Thoracic aorta (tissue), 2 donors: ENCODE data around the gene BRSK2. TPM values are rescaled to one million over a fixed set of nuclear protein-coding genes. Genes with fewer than 3 reads are reported as not detected.

Experiments
- ATAC-seq: fragments of 150-250 bp; one replicate; pipeline ENCODE4 v1.8.0; 2017; ENCODE audit warnings: low read depth; ENCODE audit not compliant: insufficient number of reproducible peaks, low FRiP score
- DNase-seq: peaks from one replicate; pipeline ENCODE4 v3.0.0-alpha.2; 2020; ENCODE audit warnings: low spot score
- H3K27ac ChIP-seq, 2 donors: fragments of 200-600 bp; sonication (generic); 1 replicate in 1 of 2; 2 replicates in 1 of 2; pipeline ENCODE4 v1.5.1; 2016; ENCODE audit warnings: mild to moderate bottlenecking in 2 of 2, moderate library complexity in 2 of 2
- H3K27me3 ChIP-seq: fragments of 200-600 bp; sonication (generic); replicated peaks from 2 replicates; pipeline ENCODE4 v1.6.0; 2016; ENCODE audit warnings: mild to moderate bottlenecking; ENCODE audit not compliant: insufficient read depth
- H3K36me3 ChIP-seq: fragments of 200-600 bp; sonication (generic); one replicate; pipeline ENCODE4 v1.5.1; 2016
- H3K4me1 ChIP-seq, 2 donors: fragments of 200-600 bp; sonication (generic); 1 replicate in 1 of 2; 2 replicates in 1 of 2; pipeline versions ENCODE4 v1.5.1 to v1.6.0; 2016; ENCODE audit warnings: low read depth in 2 of 2, mild to moderate bottlenecking in 1 of 2; ENCODE audit not compliant: control insufficient read depth in 1 of 2
- H3K4me3 ChIP-seq: fragments of 200-600 bp; sonication (generic); 2 replicates; pipeline ENCODE4 v1.5.1; 2016; ENCODE audit warnings: mild to moderate bottlenecking
- H3K9me3 ChIP-seq: fragments of 200-600 bp; sonication (generic); 2 replicates; pipeline ENCODE4 v1.5.1; 2016
- total RNA-seq, 2 donors: library from RNA; depleted of rRNA; stranded (reverse); fragments of >200 nt; gene quantifications; one replicate each; pipeline versions ENCODE4 v1.1.0 to v1.2.3, GENCODE V29; 2016
- TF ChIP-seq, protein P1 (sequence below): fragments of 200-600 bp; sonication (generic); IDR thresholded peaks from one replicate; pipeline ENCODE4 v1.5.1; 2019; ENCODE audit warnings: antibody characterized with exemption

BRSK2 gene
- total RNA-seq, 2 donors from 2014 or later: 1.2 TPM; not detected in 1

DNA sequence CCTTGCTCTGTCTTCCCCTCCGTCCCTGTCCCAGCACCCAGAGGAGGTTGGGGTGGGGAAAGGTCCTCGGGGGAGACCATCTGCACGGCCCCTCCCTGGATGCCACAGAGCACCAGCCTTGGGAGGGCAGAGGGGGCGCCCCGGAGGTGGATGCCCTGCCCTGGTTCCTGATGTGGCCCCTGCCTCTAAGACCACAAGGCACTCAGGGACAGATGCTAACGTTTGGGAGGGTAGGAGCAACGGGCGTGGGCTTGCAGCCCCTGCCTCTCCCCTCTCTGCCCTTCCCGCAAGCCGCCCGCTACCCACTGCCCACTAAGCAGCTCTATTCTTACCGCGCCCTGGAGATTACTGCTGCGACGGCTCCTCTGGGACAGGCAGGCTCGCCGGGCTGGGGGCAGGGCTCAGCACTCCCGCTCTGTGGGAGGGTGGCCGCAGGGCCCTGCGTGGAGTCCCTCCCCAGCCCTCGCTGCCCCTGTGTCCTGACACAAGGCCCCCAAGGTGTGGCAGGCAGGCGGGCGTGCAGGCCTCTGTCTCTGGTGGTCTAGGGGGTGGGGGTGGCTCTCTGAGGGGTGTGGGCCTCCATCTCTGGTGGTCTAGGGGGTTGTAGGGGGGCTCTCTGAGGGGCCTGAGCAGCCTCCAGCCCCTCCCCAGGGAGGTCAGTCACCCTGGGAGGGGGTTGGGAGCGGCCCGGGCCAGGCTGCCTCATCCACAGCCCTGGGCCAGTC, 14.9 kb downstream of the BRSK2 start:
- ATAC-seq (no peak), DNase-seq (no peak)
- H3K4me3 ChIP-seq: no peak overlapping the region
- H3K27me3 ChIP-seq: no peaks in the 10 kb centered on the region
- TF ChIP-seq, protein P1, sequence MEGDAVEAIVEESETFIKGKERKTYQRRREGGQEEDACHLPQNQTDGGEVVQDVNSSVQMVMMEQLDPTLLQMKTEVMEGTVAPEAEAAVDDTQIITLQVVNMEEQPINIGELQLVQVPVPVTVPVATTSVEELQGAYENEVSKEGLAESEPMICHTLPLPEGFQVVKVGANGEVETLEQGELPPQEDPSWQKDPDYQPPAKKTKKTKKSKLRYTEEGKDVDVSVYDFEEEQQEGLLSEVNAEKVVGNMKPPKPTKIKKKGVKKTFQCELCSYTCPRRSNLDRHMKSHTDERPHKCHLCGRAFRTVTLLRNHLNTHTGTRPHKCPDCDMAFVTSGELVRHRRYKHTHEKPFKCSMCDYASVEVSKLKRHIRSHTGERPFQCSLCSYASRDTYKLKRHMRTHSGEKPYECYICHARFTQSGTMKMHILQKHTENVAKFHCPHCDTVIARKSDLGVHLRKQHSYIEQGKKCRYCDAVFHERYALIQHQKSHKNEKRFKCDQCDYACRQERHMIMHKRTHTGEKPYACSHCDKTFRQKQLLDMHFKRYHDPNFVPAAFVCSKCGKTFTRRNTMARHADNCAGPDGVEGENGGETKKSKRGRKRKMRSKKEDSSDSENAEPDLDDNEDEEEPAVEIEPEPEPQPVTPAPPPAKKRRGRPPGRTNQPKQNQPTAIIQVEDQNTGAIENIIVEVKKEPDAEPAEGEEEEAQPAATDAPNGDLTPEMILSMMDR: no peak
- no peaks in the 10 kb centered on the region for H3K4me1 ChIP-seq
- H3K36me3 ChIP-seq: no peaks in the 10 kb centered on the region
- no peak overlapping the region for H3K27ac ChIP-seq
- no peaks in the 10 kb centered on the region for H3K9me3 ChIP-seq

DNA sequence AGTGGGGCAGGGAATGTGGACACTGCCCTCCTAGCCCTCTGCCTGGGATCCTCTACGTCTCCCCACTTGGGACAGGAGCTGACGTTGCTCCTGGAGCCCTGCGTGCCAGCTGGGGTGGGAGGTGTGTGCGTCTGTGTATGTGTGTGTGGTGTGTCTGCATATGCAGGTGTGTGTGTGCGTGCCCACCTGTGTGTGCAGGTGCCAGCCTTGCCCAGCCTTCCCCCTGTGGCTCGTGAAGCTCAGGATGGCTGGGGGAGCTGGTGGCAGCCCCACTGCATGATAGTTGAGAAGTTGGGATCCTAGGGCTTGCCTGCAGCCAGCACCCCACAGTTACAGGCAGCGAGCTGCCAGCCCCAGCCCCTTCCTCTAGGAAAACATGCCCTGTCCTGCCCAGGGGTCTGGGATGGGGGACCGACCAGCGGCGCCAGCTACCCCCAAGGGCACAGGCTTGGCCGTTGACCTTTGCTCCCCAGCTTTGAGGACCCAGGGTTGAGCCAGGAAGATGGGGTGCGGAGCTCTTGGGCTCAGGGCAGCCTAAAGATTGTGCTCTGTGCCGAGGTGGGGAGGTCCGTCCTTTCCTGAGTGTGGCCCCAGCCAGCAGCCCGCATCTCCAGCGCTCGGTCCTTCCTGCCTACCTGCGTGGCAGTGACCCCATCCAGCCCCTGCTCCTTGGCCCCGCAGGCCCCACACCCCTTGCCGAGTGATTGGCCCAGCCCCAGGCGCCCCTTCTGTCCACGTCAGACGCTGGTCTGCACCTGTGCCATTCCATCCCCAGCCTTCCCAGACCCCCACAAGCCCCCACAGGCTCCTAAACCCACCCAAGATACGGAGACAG, 15.7 kb downstream of the BRSK2 start:
- H3K36me3 ChIP-seq: no peaks in the 10 kb centered on the region
- ATAC-seq (no peak), DNase-seq (no peak)
- no peaks in the 10 kb centered on the region for H3K9me3 ChIP-seq
- no peaks in the 10 kb centered on the region for H3K27me3 ChIP-seq
- no peaks in the 10 kb centered on the region for H3K4me1 ChIP-seq
- H3K4me3 ChIP-seq: no peak overlapping the region
- TF ChIP-seq, protein P1: no peak
- no peak overlapping the region for H3K27ac ChIP-seq

DNA sequence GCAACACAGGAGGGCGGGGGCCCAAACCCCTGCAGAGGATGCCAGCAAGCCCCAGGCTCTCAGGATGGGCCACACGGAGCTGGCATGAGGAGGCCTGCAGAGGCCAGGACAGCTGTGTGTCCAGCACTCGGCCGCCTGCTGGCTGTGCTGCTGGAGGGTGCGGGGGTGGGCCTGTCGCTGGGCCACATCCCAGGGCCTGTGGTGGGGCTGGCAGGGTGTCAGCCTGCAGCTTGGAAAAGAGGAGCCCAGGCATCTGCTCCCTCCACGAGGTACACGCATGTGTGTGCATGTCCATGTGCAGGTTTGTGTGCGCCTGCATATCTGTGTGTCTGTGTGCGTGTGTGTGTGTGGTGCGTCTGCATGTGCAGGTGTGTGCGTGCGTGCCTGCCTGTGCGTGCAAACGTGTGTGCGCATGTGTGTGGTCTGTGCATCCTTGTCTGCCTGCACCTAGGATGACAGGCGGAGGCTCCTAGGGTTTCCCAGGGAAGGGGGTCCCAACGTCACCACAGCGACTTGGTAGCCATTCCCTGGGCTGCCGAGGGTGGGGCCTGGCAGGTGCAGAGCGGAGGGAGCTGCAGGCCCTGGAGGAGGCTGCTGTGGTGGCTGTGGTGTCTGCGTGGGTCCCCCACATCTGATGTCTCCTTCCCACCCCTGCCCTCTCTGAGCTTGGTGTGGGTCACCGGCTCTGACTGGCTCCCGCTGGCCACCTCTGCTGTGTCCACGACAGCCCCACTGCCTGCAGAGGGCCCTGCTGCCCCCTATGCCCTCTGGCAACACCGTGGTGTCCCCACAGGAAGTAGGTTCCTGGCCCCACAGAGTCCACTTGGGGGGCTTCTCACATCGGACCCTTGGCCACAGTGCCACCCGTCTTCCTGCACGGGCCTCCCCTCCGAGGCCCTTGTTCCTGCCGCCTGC, 17.1 kb downstream of the BRSK2 start:
- ATAC-seq (no peak), DNase-seq (no peak)
- Histone ChIP-seq H3K27me3 (no peaks in the 10 kb centered on the region), H3K9me3 (no peaks in the 10 kb centered on the region), H3K36me3 (no peaks in the 10 kb centered on the region), H3K4me1 (no peaks in the 10 kb centered on the region), H3K4me3 (no peak overlapping the region), H3K27ac (no peak overlapping the region)
- TF ChIP-seq, protein P1: no peak

DNA sequence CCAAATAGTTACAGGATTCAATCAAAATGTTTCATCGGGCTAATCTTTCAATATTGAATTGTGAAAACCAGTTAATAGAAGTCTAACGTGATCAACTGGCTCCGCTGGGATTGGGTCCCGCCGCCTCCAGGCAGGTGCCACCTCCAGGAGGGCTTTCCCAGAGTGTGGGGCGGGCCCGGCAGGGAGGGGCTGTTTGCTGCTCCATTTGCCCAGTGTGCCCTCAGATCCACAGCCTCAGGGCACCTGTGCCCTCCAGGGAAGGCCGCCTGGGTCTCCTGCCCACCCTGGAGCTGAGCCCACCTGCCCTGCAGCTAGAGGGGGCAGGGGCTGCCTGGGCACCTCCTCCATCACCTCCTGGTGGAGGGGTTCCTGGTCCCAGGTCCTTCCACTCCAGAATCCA, 17.9 kb downstream of the BRSK2 start:
- Histone ChIP-seq H3K36me3 (no peaks in the 10 kb centered on the region), H3K9me3 (no peaks in the 10 kb centered on the region), H3K4me3 (no peak overlapping the region), H3K4me1 (no peaks in the 10 kb centered on the region), H3K27me3 (no peaks in the 10 kb centered on the region), H3K27ac (no peak overlapping the region)
- ATAC-seq (no peak), DNase-seq (no peak)
- TF ChIP-seq, protein P1: no peak
